NCI-H345 (cell line): ENCODE data around the gene TFRC.
"Not testable (repeated sequence)": the region's sequence is repeated elsewhere in the genome, so short reads cannot be mapped to it uniquely, and the experiment has no call there.

Experiments
- DNase-seq: peaks from one replicate; lab custom pipeline; 2025; lab: John Stamatoyannopoulos, UW

Gene TFRC

DNA sequence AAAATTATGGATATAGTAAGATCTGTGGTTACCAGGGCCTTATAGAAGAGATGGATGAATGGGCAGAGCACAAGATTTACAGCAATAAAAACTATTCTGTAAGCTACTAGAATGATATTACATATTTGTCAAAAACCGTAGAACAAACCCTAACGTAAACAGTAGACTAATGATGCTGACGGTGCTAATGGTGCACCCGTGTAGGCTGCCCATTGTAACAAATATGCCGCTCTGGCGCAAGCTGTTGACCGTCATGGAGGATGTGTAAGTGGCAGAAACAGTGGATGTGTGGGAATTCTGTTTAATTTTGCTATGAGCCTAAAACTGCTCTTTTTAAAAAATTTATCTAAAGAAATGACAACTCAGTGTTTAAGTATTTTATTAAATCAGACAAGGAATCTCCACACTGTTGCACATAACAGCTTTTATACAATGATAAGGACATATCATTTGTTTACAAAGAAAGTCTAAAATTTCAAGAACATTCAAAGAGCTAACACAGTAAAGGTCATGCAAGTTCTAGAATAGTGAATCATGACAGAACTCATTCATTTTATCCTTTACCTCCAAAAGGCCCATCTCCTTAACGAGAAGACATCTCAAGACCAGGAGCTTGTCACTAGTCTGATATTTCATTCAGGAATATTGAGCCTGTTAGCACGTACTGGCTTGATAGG is 32.8 kb downstream of the TFRC start:
- DNase-seq = no peak

GRCh38 chr3:196047391-196048030 is 34.4 kb downstream of the TFRC start:
- DNase-seq = no peak

- no peak for DNase-seq
Observed at GRCh38 chr3:196044513-196044912, 37.4 kb downstream of the TFRC start.

GRCh38 chr3:196042673-196043072 is 39.2 kb downstream of the TFRC start:
- DNase-seq = no peak

- DNase-seq = no peak
Observed at GRCh38 chr3:196039359-196039758, 42.5 kb downstream of the TFRC start.

DNA sequence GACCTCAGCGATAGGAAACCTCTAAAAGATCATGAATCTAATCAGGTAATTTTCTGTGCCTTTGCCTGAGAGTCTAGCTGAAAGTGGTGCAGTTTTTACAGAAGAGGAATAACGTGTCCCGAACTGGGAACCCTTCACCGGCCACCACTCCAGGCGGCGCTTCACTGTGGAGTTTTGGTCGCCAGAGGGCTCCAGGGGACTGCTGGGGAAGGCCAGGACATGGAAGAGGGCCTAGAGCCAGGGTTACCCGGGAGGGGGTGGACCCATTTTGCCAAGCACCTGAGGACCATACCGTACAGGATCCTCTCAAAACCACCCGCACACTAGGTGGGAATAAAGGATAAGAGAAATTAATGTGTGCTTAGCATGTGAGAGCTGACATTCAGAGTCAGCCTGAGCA is 55.8 kb downstream of the TFRC start:
- not testable (repeated sequence) for DNase-seq

- DNase-seq = no peak
Observed at GRCh38 chr3:196024968-196025367, 56.9 kb downstream of the TFRC start.

- no peak for DNase-seq
Observed at GRCh38 chr3:196023947-196024346, 57.9 kb downstream of the TFRC start.

DNA sequence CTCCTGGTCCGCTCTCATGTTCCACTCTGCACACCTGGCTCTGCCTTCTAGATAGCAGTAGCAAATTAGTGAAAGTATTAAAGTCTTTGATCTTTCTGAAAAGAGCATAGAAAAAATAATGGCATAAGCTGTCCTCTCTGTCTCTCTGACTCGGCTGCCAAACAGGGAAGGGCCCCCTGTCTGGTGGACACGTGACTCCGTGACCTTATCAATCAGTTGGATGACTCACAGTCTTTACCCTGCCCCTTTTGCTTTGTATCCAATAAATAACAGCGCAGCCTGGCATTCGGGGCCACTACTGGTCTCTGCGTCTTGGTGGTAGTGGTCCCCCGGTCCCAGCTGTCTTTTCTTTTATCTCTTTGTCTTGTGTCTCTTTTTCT is 59.4 kb downstream of the TFRC start:
- DNase-seq = not testable (repeated sequence)

DNA sequence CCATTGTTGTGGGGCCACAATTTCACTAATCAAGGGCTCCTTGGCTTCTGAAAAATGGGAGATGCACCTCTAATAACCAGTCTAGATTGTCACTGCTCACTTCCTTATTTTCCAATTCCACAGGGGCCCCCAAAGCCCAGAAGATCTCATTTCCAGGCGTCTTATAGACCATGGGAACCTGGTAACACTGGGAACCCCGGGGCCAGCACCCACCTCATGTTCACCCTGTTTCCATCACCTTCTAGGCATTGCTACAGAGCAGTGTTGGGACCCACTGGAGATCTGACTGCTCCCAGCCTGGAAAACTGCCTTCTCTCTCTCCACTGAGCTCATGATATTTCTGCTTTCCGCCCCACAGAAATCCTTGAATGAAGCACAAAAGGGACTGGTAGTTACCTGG is 61.5 kb downstream of the TFRC start:
- no peak for DNase-seq

DNA sequence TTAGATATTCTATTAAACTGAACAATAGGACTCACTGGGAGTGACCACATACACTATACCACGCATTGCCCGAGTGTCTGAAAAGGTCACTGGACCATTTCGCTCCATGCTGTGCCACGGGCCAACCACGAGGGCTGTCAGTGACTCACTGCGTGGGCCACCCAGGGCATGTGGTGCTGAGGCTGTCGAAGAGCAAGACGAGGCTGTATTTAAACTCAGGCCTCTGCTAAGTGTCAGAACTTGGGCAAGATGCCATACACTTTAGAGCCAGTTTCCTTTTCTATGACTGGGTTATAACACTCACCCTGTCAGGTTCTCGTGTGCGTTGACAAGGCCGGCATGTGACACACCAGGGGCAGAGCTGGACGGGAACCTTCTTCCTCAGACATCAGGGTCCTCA is 62.3 kb downstream of the TFRC start:
- DNase-seq = not testable (repeated sequence)

DNA sequence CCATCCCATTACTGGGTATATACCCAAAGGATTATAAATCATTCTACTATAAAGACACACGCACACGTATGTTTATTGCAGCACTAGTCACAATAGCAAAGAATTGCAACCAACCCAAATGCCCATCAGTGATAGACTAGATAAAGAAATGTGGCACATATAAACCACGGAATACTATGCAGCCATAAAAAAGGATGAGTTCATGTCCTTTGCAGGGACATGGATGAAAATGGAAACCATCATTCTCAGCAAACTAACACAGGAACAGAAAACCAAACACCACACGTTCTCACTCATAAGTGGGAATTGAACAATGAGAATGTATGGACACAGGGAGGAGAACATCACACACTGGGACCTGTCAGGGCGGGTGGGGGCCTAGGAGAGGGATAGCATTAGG is 63.7 kb downstream of the TFRC start:
- DNase-seq = not testable (repeated sequence)

GRCh38 chr3:196016485-196016884 is 65.4 kb downstream of the TFRC start:
- no peak for DNase-seq

DNA sequence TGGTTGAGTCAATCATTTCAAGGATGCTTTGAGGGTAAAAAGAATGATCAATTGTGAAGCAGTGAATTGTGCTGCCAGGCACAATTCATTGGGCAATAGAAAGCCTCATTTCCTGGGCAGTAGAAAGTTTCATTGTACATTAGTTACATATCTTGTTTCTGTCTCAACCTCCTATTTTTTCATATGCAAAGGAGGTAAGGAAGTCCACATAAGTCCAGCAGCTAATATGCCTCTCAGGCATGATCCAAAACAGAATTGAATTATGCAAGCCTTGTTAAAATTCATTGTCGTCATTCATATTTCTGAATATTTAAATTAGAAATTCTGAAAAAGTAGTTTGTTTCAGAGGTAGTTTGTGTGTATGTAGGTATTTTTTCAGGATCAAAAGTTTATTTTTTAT is 65.8 kb downstream of the TFRC start:
- no peak for DNase-seq

DNA sequence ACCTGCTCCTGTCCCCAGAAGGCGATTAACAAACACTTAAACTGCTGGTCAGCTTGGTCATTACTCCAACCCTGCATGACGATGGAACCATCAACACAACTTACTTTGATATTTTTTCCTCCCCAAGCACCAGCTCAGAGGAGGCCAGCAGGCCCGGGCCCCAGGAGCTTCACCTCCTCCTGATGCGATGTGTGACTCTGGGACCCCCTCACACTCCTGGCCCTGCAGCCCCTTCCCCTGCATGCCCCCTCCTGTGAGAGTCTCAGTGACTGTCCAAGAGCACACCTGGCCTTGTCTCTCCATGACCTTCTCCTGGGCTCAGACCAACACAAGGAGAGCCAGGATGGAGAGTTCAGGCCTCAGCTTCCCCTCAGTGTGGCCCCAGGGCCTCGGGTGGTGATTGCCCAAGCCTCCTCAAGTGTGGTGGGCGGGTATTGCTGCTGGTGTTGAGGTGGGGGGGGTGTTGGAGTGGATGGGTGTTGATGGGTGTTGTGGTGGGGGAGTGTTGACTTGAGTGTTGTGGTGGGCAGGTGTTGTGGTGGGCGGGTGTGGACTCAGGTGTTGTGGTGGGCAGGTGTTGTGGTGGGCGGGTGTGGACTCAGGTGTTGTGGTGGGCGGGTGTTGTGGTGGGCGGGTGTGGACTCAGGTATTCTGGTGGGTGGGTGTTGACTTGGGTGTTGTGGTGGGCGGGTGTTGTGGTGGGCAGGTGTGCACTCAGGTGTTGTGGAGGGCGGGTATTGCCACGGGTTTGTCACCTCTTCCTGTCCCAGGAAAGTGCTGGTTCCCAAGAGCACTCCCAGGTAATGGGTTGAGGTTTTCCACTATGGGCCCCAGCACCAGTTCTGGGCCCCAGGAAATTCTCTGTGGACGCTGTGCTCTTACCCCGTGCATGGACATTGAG is 68.1 kb downstream of the TFRC start:
- DNase-seq = no peak

DNA sequence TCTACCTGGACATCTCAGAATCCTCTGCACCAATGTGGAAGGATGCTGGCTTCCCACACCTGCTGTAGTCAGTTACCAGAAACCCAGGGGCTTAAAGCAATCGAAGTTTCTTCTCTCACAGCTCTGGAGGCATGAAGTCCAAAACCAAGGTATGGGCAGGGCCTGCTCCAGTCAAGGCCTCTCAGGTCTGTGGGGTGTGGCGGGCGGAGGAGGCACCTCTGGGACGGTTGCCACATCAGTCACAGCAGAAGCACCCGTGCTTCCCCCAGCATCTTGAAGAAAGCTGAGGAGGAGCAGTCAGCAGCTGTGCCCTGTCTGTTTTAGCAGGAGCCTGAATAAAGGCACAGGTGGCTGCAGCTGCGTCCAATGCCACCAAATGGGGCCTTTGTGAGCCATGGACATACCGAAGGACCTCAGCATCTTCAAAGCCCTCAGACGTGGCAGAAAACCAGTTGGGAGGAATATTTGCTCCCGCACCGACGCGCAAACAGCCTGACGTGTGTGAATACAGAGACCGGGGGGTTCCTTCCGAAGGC is 68.9 kb downstream of the TFRC start:
- DNase-seq = no peak

GRCh38 chr3:196012481-196012880 is 69.4 kb downstream of the TFRC start:
- no peak for DNase-seq

- DNase-seq = no peak
Observed at GRCh38 chr3:196009456-196009855, 72.4 kb downstream of the TFRC start.

DNA sequence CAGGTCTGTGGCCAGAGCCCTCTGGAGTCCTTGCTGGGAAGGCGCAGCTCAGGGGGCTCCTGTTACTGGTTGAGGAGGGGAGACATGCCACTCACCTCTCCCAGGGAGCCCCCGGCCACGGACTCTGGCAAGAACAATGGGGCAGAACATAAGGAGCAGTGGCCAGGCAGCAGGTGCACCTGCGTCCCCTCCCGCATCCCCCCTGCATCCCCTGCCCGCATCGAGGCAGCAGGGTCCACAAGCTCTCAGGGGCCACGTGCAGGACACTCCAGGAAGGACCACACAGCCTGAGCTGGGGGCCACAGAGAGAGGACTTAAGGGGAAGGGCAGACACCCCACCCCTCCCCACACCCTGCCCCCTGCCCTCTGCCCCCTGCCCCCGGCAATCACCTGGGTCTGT is 73.0 kb downstream of the TFRC start:
- DNase-seq = no peak

- DNase-seq = no peak
Observed at GRCh38 chr3:196008387-196008786, 73.5 kb downstream of the TFRC start.

DNA sequence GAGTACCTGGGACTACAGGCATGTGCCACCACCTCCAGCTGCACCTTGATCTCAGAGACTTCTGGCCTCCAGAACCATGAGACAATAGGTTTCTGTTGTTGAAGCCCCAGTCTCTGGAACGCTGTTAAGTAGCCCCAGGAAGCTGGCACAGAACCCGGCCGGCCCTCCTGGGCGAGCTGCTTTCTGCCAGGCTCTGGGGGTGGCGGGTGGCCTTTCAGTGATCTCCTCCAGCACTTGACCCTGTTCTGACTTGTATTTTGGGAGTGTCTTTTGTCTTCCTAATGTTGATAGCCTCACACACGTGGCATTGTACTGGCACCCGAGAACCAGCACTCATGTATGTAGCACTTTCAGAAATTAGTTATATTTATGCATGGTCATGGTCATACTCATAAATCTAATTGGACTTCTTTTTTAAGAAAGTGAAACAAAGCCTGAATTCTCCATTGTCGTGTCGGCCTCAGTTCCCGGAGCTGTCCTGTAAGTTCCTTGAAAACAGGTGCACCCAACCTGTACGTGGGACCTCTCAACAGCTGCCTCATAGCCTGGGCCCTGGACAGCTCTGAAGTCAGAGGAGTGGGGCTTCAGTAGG is 74.0 kb downstream of the TFRC start:
- no peak for DNase-seq

- DNase-seq = not testable (repeated sequence)
Observed at GRCh38 chr3:196005338-196005737, 76.6 kb downstream of the TFRC start.
